Vagina (tissue), 2 donors: ENCODE measurements around the gene IQSEC3. TPM values are rescaled to one million over a fixed set of nuclear protein-coding genes. Genes with fewer than 3 reads are reported as not detected.
A peak's percentile ranks its signal among the peaks of the same experiment; 100 is the strongest.
"Not testable (repeated sequence)": the region's sequence is repeated elsewhere in the genome, so short reads cannot be mapped to it uniquely, and the experiment has no call there.

Experiments
- DNase-seq, 2 donors: peaks; one replicate each; pipeline ENCODE4 v3.0.0-alpha.2; 2017; ENCODE audit errors: extremely low spot score in 2 of 2
- H3K27ac ChIP-seq: fragments of 200-600 bp; sonication (generic); one replicate; pipeline ENCODE4 v1.5.1; 2019
- H3K27me3 ChIP-seq: fragments of 200-600 bp; sonication (generic); one replicate; pipeline ENCODE4 v1.5.1; 2019
- H3K36me3 ChIP-seq, 2 donors: fragments of 200-600 bp; sonication (generic); one replicate each; pipeline ENCODE4 v1.5.1; 2017 to 2019
- H3K4me1 ChIP-seq: fragments of 200-600 bp; sonication (generic); one replicate; pipeline ENCODE4 v1.5.1; 2019
- H3K4me3 ChIP-seq, 2 donors: fragments of 200-600 bp; sonication (generic); 1 replicate in 1 of 2; 2 replicates in 1 of 2; pipeline ENCODE4 v1.5.1; 2016 to 2019
- H3K9me3 ChIP-seq: fragments of 200-600 bp; sonication (generic); one replicate; pipeline ENCODE4 v1.5.1; 2019
- POLR2A ChIP-seq, 2 donors: fragments of 450-650 bp; IDR thresholded peaks; one replicate each; pipeline ENCODE4 v1.6.1; 2017; ENCODE audit warnings: antibody characterized with exemption in 2 of 2, mild to moderate bottlenecking in 2 of 2, moderate library complexity in 2 of 2
- POLR2AphosphoS5 ChIP-seq, 2 donors: sonication (generic); formaldehyde crosslinking; IDR thresholded peaks; one replicate each; pipeline ENCODE4 v1.9.0; 2017; ENCODE audit warnings: antibody characterized with exemption in 2 of 2, mild to moderate bottlenecking in 2 of 2, low read depth in 1 of 2; ENCODE audit not compliant: insufficient read depth in 1 of 2
- intact Hi-C: fragments of 100-400 bp; cut with DNase I; formaldehyde crosslinking; loops from one replicate; pipeline ENCODE4 v1.15.1; 2023
- total RNA-seq: library from RNA; depleted of rRNA; stranded (reverse); fragments of >200 nt; gene quantifications from one replicate; pipeline ENCODE4 v1.2.3, GENCODE V29; 2016
- TF ChIP-seq, protein P1 (sequence below), 3 experiments: fragments of 450-650 bp in 2 of 3; fragments of 200-600 bp in 1 of 3; sonication (generic) in 1 of 3; IDR thresholded peaks; one replicate each; pipeline ENCODE4 v1.5.1; 2017 to 2019; ENCODE audit warnings: antibody characterized with exemption in 3 of 3, mild to moderate bottlenecking in 2 of 3, moderate library complexity in 2 of 3

Gene IQSEC3
- total RNA-seq, 1 donor from 2014 or later: 1.7 TPM

DNA sequence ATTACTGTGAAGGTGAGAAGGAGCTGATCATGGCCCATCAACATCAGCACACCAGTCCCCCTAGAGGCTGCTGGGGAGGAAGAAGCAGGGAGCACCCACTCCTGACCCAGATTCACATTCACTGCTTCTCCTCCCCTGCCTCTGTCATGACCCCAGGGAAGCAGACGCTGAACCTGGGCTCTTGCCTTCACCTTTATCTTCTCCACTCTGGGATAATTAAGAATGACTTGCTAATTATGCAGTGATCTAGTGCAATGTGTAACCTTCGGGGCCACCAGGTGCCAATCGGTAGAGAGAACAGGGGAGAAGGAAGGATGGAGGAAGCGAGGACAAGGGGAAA is 44.4 kb upstream of the IQSEC3 start:
- intact Hi-C loops: no loop called here
- H3K36me3 ChIP-seq: peaks cover 0 to 14% of the 10 kb centered on the region in 2 donors
- TF ChIP-seq POLR2AphosphoS5 (IDR thresholded peaks at IDR 0.05; ENCODE audit: insufficient read depth in 1 of 2, low read depth in 1 of 2) (no peak), POLR2A (IDR thresholded peaks at IDR 0.05) (no peak)
- TF ChIP-seq, protein P1, sequence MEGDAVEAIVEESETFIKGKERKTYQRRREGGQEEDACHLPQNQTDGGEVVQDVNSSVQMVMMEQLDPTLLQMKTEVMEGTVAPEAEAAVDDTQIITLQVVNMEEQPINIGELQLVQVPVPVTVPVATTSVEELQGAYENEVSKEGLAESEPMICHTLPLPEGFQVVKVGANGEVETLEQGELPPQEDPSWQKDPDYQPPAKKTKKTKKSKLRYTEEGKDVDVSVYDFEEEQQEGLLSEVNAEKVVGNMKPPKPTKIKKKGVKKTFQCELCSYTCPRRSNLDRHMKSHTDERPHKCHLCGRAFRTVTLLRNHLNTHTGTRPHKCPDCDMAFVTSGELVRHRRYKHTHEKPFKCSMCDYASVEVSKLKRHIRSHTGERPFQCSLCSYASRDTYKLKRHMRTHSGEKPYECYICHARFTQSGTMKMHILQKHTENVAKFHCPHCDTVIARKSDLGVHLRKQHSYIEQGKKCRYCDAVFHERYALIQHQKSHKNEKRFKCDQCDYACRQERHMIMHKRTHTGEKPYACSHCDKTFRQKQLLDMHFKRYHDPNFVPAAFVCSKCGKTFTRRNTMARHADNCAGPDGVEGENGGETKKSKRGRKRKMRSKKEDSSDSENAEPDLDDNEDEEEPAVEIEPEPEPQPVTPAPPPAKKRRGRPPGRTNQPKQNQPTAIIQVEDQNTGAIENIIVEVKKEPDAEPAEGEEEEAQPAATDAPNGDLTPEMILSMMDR (IDR thresholded peaks at IDR 0.05): no peak
- no peaks in the 10 kb centered on the region for H3K9me3 ChIP-seq
- H3K4me1 ChIP-seq: no peaks in the 10 kb centered on the region
- no peak overlapping the region for H3K27ac ChIP-seq
- H3K27me3 ChIP-seq: no peaks in the 10 kb centered on the region
- peak; percentile 85 to 87 for DNase-seq
- no peak overlapping the region for H3K4me3 ChIP-seq

DNA sequence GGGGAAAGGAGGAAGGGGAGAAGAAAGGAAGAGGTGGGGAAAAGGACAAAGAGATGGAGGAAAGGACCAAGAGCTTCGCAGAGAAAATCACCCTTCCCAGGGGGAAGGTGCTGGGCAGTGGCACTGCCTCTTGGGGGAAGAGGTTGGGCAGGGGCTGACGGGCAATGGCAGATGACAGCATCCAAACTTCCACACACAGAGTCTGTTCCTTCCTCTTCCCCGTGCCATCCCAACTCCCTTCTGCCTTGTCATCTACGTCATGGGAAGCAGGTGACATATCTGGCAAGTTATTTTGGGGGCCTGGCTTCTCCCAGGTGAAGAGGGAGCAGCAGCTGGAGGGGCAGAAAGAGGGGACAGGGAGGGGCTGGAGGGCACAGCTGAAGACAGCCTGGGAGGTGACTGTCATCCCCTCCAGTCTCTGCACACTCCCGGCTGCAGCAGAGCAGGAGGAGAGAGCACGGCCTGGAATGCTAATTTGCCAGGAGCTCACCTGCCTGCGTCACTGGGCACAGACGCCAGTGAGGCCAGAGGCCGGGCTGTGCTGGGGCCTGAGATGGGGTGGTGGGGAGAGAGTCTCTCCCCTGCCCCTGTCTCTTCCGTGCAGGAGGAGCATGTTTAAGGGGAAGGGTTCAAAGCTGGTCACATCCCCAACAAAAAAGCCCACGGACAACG is 43.9 kb upstream of the IQSEC3 start:
- no peak for TF ChIP-seq POLR2AphosphoS5 (IDR thresholded peaks at IDR 0.05; ENCODE audit: insufficient read depth in 1 of 2, low read depth in 1 of 2)
- no peak for TF ChIP-seq POLR2A (IDR thresholded peaks at IDR 0.05)
- TF ChIP-seq, protein P1 (IDR thresholded peaks at IDR 0.05): no peak
- H3K4me1 ChIP-seq: no peaks in the 10 kb centered on the region
- no peak overlapping the region for H3K4me3 ChIP-seq
- no peaks in the 10 kb centered on the region for H3K27me3 ChIP-seq
- H3K9me3 ChIP-seq: no peaks in the 10 kb centered on the region
- no peak for DNase-seq
- H3K27ac ChIP-seq: no peak overlapping the region
- peaks cover 0 to 14% of the 10 kb centered on the region in 2 donors for H3K36me3 ChIP-seq
- intact Hi-C loops: no loop called here

DNA sequence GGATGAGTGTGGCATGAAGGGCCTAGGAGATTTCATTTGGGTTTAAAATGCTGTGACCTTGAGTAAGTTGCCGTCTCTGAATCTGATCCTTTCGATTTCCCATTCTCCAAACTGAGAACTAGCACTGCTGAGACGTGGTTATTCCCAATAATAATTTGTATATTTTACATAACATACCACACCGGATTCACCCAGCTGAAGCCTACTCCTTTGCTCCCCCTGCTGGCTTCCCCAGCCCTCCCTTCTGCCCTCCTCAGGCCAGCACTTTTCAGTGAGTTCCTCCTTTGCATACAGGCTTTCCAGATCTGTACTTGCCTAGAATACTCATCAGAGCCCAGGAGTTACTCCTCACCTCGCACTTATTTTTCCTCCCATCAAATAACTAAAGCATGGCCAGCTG is 38.7 kb upstream of the IQSEC3 start:
- H3K4me1 ChIP-seq, H3K27ac ChIP-seq, H3K36me3 ChIP-seq, intact Hi-C loops, H3K9me3 ChIP-seq, DNase-seq, H3K27me3 ChIP-seq, H3K4me3 ChIP-seq: not testable (repeated sequence)

DNA sequence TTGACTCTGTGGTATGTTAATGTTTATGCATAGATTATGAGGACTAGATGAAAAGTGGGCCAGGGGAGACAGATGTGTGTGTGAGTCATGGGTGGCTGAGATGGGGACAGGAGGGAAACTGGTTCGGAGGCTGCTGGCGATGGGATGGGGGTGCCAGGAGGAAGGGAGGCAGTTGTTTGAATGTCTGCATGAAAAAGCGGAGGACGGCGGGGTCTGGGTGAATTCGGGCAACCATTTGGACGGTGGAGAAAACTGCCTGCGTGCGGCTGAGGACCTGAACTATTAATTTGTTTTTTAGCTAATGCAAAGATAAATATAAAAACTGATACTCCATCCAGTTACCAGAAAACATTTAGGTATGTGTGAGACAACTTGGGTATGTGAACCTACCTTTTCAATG is 27.8 kb upstream of the IQSEC3 start:
- H3K27me3 ChIP-seq, H3K4me1 ChIP-seq, DNase-seq, H3K4me3 ChIP-seq, H3K36me3 ChIP-seq, H3K9me3 ChIP-seq, H3K27ac ChIP-seq, intact Hi-C loops: not testable (repeated sequence)

DNA sequence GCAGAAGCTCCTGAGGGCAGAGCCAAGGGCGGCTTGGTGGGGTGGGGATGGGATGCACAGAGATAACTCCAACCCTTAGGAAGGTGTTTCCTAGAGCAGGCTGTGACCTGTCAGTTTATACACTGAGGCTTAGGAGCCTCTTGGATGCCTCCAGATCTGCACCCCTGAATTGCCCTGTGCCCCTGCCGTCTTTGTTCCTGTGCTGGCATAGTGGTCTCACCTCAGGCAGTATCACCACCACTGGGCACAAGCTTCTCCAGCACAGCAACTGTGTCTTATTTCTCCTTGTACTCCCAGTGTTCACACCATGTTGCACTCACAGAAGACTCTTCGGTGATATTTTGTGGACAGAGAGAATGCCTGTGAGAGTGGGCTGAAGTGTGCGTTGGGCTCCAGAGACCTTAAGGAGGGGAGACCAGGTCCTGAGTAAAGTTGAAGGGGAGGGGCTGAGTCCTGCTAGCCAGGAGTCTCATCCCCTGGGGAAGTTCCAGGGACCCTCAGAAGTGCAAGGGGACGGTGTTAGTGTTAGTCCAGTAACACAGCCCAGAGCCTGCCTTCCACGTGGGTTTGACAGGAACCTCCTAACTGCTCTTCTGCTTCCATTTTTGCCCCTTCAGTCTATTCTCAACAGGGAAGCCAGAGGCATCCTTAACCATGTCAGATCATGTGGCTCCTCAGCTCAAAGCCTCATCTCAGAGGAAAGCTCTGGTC is 26.9 kb upstream of the IQSEC3 start:
- H3K4me3 ChIP-seq, H3K9me3 ChIP-seq, H3K4me1 ChIP-seq, H3K27ac ChIP-seq, H3K36me3 ChIP-seq, H3K27me3 ChIP-seq, DNase-seq, intact Hi-C loops: not testable (repeated sequence)

DNA sequence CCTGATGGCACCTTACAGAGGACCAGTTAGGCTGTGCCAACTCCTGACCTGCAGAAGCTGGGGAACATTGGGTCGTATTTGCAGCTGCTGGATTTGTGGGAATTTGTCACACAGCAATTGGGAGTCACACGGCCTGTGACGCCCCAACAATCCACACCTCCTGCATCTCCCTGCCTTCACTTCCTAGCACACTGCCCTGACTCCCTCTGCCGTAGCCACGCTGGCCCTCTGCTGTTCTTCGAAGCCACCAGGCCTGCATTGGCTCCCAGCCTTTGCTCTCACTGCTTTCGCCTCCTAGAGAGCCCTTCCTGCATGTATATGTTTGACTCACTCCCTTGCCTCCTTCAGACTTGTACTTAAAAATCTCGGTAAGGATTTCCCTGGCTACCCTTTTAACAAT is 22.2 kb upstream of the IQSEC3 start:
- H3K27me3 ChIP-seq, intact Hi-C loops, H3K9me3 ChIP-seq, H3K27ac ChIP-seq, H3K36me3 ChIP-seq, H3K4me1 ChIP-seq, H3K4me3 ChIP-seq, DNase-seq: not testable (repeated sequence)

DNA sequence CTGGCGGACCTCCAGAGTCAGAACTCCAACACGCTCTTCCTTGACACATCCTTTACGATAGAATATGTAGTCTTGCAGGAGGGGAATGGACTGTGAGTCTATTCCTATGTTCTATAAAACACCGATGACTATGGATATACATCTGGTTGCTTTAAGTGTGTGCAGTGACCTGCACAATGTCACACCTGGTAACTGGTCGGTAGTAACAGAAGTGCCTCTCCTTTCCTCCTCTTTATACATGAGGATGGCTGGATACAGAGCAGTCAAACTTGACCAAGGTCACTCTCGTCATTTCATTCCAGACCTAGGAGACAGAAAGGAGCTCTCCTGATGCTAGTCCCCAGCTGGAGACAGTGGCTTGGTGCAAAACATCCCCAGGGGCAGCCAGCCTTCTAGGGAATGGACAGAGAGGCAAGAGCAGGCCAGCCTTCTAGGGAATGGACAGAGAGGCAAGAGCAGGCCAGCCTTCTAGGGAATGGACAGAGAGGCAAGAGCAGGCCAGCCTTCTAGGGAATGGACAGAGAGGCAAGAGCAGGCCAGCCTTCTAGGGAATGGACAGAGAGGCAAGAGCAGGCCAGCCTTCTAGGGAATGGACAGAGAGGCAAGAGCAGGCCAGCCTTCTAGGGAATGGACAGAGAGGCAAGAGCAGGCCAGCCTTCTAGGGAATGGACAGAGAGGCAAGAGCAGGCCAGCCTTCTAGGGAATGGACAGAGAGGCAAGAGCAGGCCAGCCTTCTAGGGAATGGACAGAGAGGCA is 21.2 kb upstream of the IQSEC3 start:
- not testable (repeated sequence) for H3K4me3 ChIP-seq, DNase-seq

DNA sequence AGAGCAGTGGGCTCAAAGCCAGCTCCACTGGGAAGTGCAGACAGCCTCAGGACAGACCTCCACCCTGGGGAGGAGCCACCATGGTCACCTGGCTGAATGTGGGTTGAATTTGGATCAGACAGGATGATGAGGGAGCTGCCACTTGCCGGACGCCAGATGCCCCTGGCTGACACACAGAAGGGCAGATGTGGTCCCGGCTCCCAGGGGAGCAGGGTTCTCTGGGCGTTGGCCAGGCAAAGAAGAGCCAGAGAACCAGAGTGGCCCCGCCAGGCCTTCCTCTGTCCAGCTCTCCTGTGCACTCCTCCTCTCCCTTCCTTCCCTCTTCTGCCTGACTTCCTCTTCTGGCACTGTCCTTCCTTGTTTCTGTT is 20.6 kb upstream of the IQSEC3 start:
- DNase-seq, H3K27ac ChIP-seq, H3K27me3 ChIP-seq, H3K4me3 ChIP-seq, H3K9me3 ChIP-seq, H3K4me1 ChIP-seq, intact Hi-C loops, H3K36me3 ChIP-seq: not testable (repeated sequence)

More for the DNA sequence above, 21.2 kb upstream of the IQSEC3 start:
- H3K4me1 ChIP-seq, H3K36me3 ChIP-seq, H3K9me3 ChIP-seq, H3K27me3 ChIP-seq, H3K27ac ChIP-seq, intact Hi-C loops: not testable (repeated sequence)

DNA sequence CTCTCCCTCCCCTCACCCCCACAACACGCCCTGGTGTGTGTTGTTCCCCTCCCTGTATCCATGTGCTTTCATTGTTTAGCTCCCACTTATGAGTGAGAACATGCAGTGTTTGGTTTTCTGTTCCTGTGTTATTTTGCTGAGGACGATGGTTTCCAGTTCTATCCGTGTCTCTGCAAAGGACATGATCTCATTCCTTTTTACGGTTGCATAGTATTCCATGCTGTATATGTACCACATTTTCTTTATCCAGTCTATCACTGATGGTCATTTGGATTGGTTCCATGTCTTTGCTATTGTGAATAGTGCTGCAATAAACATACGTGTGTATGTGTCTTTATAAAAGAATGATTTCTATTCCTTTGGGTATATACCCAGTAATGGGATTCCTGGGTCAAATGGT is 20.0 kb upstream of the IQSEC3 start:
- H3K4me3 ChIP-seq, H3K27me3 ChIP-seq, intact Hi-C loops, DNase-seq, H3K27ac ChIP-seq, H3K4me1 ChIP-seq, H3K9me3 ChIP-seq, H3K36me3 ChIP-seq: not testable (repeated sequence)

DNA sequence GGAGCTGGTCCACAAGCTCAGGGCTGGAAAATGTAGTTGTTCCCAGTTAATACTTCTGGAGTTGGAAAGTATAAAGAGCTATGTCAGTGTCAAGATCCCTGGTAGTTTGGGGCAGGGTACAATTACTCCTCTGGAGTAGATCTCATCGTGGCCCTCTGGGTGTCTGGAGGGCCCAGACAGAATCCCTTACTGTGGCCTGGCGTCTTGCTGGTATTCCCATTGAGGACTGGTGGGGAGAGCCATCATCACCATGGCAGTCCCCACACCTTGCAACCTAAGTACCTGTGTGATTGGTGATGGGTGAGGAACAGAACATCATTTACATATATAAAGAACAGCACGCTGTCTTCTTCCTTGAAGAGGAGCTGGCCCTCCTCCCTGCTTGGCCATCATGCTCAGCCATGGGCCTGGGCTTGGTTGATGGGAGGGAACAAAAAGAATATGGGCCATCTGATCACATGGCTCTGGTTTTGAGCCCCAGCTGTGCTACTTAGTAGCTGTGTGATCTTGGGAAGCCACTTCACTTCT is 18.8 kb upstream of the IQSEC3 start:
- H3K27ac ChIP-seq, H3K36me3 ChIP-seq, H3K4me3 ChIP-seq, DNase-seq, intact Hi-C loops, H3K9me3 ChIP-seq, H3K27me3 ChIP-seq, H3K4me1 ChIP-seq: not testable (repeated sequence)

DNA sequence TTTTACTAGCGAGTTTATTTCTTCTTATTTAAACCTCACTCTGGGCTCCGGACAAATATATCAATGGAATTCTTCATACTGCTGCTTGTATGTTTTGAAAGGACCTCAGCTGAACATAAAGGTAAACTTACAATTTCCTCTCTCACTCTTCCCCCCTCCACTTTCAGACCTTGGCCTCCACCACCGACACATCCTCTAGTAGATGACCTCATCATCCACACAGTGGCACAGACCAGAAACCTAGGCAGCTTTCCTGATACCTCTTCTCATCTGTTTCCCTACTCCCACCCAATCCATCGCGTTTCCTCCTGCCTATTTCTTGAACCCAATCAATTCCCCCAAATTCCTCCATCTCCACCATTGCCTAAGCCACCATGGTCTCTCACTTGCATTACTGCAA is 17.4 kb upstream of the IQSEC3 start:
- intact Hi-C loops, H3K27ac ChIP-seq, H3K9me3 ChIP-seq, H3K36me3 ChIP-seq, DNase-seq, H3K4me3 ChIP-seq, H3K4me1 ChIP-seq, H3K27me3 ChIP-seq: not testable (repeated sequence)
